OCI-LY7 (cell line): ENCODE measurements around the gene ALDH1B1. TPM values are rescaled to one million over a fixed set of nuclear protein-coding genes. Genes with fewer than 3 reads are reported as not detected.

Experiments
- BruUV-seq: library from RNA; stranded (reverse); fragments of 400-500 nt; replicated peaks from 2 replicates; lab custom pipeline; 2021; lab: Mats Ljungman, UMichigan
- CTCF ChIA-PET: fragments of 300-600 bp; sonication (Branson Sonifier 250); formaldehyde crosslinking; loops from one replicate; lab custom pipeline; 2022; ENCODE audit warnings: antibody characterized with exemption; ENCODE audit not compliant: unreplicated experiment; lab: Charles Lee
- POLR2A ChIA-PET: fragments of 300-600 bp; sonication (Branson Sonifier 250); formaldehyde crosslinking; loops from one replicate; lab custom pipeline; 2022; ENCODE audit warnings: antibody characterized with exemption; lab: Charles Lee
- DNase-seq: peaks from one replicate; pipeline ENCODE4 v3.0.0-alpha.2; 2015; ENCODE audit warnings: low spot score
- H2AFZ ChIP-seq: fragments of 200-600 bp; sonication (generic), shearing (Covaris generic); 2 replicates; pipeline ENCODE4 v1.6.1; 2014; ENCODE audit warnings: mild to moderate bottlenecking, antibody characterized with exemption, low read length, moderate library complexity
- H3K27ac ChIP-seq: fragments of 200-600 bp; sonication (generic); 2 replicates; pipeline ENCODE4 v1.5.1; 2014; ENCODE audit warnings: mixed run types, low read depth, mild to moderate bottlenecking, moderate library complexity, low read length, inconsistent platforms; ENCODE audit not compliant: poor library complexity, severe bottlenecking
- H3K36me3 ChIP-seq: fragments of 200-600 bp; sonication (generic); 2 replicates; pipeline ENCODE4 v1.6.1; 2014; ENCODE audit warnings: mild to moderate bottlenecking, antibody characterized with exemption, low read length, moderate library complexity, mixed read lengths; ENCODE audit not compliant: insufficient read depth
- H3K4me1 ChIP-seq: fragments of 200-600 bp; sonication (generic); 2 replicates; pipeline ENCODE4 v1.5.1; 2014; ENCODE audit warnings: mild to moderate bottlenecking, low read length; ENCODE audit not compliant: insufficient read depth, poor library complexity, severe bottlenecking
- H3K4me2 ChIP-seq: fragments of 200-600 bp; sonication (generic); 2 replicates; pipeline ENCODE4 v1.6.1; 2014; ENCODE audit warnings: mild to moderate bottlenecking, low read length
- H3K4me3 ChIP-seq: fragments of 200-600 bp; sonication (generic); 2 replicates; pipeline ENCODE4 v1.5.1; 2014; ENCODE audit warnings: mild to moderate bottlenecking, low read depth, low read length; ENCODE audit not compliant: poor library complexity, severe bottlenecking
- H3K79me2 ChIP-seq: fragments of 200-600 bp; sonication (generic); 2 replicates; pipeline ENCODE4 v1.6.1; 2016; ENCODE audit warnings: low read depth, mild to moderate bottlenecking, low read length, moderate library complexity, mixed read lengths; ENCODE audit not compliant: insufficient read depth
- H3K9me2 ChIP-seq: fragments of 200-600 bp; sonication (generic); 2 replicates; pipeline ENCODE4 v1.6.1; 2016; ENCODE audit warnings: mild to moderate bottlenecking, low read length, mixed read lengths; ENCODE audit not compliant: insufficient read depth
- H3K9me3 ChIP-seq: fragments of 200-600 bp; sonication (generic); 2 replicates; pipeline ENCODE4 v1.6.1; 2014; ENCODE audit warnings: mild to moderate bottlenecking, mixed run types, low read length, mixed read lengths
- H4K20me1 ChIP-seq: fragments of 200-600 bp; sonication (generic); 2 replicates; pipeline ENCODE4 v1.6.1; 2014; ENCODE audit warnings: mild to moderate bottlenecking, antibody characterized with exemption, low read length, moderate library complexity, mixed read lengths; ENCODE audit not compliant: insufficient read depth
- CTCF ChIP-seq: fragments of 200-600 bp; sonication (generic); conservative IDR thresholded peaks from 2 replicates; pipeline ENCODE4 v1.5.1; 2014; ENCODE audit warnings: mild to moderate bottlenecking, antibody characterized with exemption, low read length, moderate library complexity, mixed read lengths
- EZH2phosphoT487 ChIP-seq: fragments of 200-600 bp; sonication (generic); IDR thresholded peaks from 2 replicates; pipeline ENCODE4 v1.6.1; 2018; ENCODE audit warnings: low read depth, borderline replicate concordance, mild to moderate bottlenecking, mixed run types, antibody characterized with exemption, low read length, moderate library complexity, mixed read lengths
- intact Hi-C: fragments of 100-400 bp; cut with micrococcal nuclease; formaldehyde crosslinking; loops from one replicate; pipeline ENCODE4 v1.10.0; 2022; ENCODE audit not compliant: unreplicated experiment
- total RNA-seq, 2 experiments: library from RNA; depleted of rRNA in 1 of 2; stranded (reverse); fragments of >200 nt in 1 of 2; shearing (Covaris generic) in 1 of 2; gene quantifications; 2 replicates each; pipeline ENCODE4 v1.2.3, GENCODE V29; 2014 to 2022

Gene ALDH1B1
- total RNA-seq, 2 experiments from 2014 or later = 0.32 to 8.6 TPM

- intact Hi-C loops = no loop called here
- H3K9me3 ChIP-seq = no peaks in the 10 kb centered on the region
- ChIA-PET CTCF (no interaction called here), POLR2A (interaction anchor here (0.6 kb wide), 1 partner anchor 447 kb away, joined by 3 read pairs; no protein-coding TSS in a partner anchor)
- no peak overlapping the region for H3K4me2 ChIP-seq
- H3K36me3 ChIP-seq = no peaks in the 10 kb centered on the region
- H3K27ac ChIP-seq = no peak overlapping the region
- no peaks in the 10 kb centered on the region for H4K20me1 ChIP-seq
- TF ChIP-seq CTCF (no peak), EZH2phosphoT487 (no peak)
- no peaks in the 10 kb centered on the region for H3K79me2 ChIP-seq
- H3K4me1 ChIP-seq = no peaks in the 10 kb centered on the region
- no peaks in the 10 kb centered on the region for H3K9me2 ChIP-seq
- H3K4me3 ChIP-seq = no peak overlapping the region
- H2AFZ ChIP-seq = no peak overlapping the region
- no peak for DNase-seq
- BruUV-seq = no TSS peak
These were observed 33.9 kb upstream of the ALDH1B1 start for GRCh38 chr9:38358390-38359296.

GRCh38 chr9:38359297-38359653 lies 33.2 kb upstream of the ALDH1B1 start:
- Histone ChIP-seq H3K9me2 (no peaks in the 10 kb centered on the region), H2AFZ (no peak overlapping the region), H3K79me2 (no peaks in the 10 kb centered on the region), H3K4me3 (no peak overlapping the region), H3K4me1 (no peaks in the 10 kb centered on the region), H3K27ac (no peak overlapping the region), H3K4me2 (no peak overlapping the region), H4K20me1 (no peaks in the 10 kb centered on the region), H3K36me3 (no peaks in the 10 kb centered on the region), H3K9me3 (no peaks in the 10 kb centered on the region)
- intact Hi-C loops = no loop called here
- TF ChIP-seq CTCF (no peak), EZH2phosphoT487 (no peak)
- DNase-seq = no peak
- no TSS peak for BruUV-seq
- POLR2A ChIA-PET = no interaction called here
- CTCF ChIA-PET = no interaction called here

GRCh38 chr9:38359689-38360385 lies 32.7 kb upstream of the ALDH1B1 start:
- Histone ChIP-seq H3K4me3 (no peak overlapping the region), H2AFZ (no peak overlapping the region), H3K9me2 (no peaks in the 10 kb centered on the region), H3K27ac (no peak overlapping the region), H4K20me1 (no peaks in the 10 kb centered on the region), H3K4me2 (no peak overlapping the region), H3K79me2 (no peaks in the 10 kb centered on the region), H3K4me1 (no peaks in the 10 kb centered on the region), H3K36me3 (no peaks in the 10 kb centered on the region), H3K9me3 (no peaks in the 10 kb centered on the region)
- DNase-seq = no peak
- intact Hi-C loops = no loop called here
- POLR2A ChIA-PET = no interaction called here
- BruUV-seq = no TSS peak
- CTCF ChIA-PET = no interaction called here
- TF ChIP-seq CTCF = no peak
- TF ChIP-seq EZH2phosphoT487 = no peak
